ENCODE measurements around the gene EPN1. TPM values are rescaled to one million over a fixed set of nuclear protein-coding genes. Genes with fewer than 3 reads are reported as not detected.

The EPN1 gene
- total and polyA plus RNA-seq, 2 experiments from 2014 or later: 47.1 to 223 TPM

DNA sequence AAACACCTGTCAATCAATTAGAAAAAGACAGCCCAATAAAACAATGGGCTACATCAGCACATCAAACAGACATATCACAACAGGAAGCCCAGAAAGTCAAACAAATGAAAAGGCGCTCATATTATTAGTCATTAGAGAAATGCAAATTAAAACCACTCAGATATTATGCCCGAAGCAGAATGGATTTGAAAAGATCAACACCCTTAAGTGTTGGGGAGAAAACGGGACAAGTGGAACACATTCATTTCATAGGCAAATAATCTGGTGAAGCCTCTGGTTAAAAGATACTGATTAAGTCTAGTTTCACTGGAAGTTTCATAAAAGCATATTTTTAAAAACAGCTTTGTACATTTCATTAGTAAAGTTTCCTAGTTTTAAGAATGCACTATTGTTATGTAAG is 45.8 kb downstream of the EPN1 start:
- no peaks in the 10 kb centered on the region for H3K4me1 Mint-ChIP-seq
- Histone ChIP-seq H3K9me2 (ENCODE audit: insufficient read depth) (no peaks in the 10 kb centered on the region), H3K4me3 (no peak overlapping the region), H3K79me2 (replicated peaks; ENCODE audit: insufficient read depth) (no peaks in the 10 kb centered on the region), H3K27ac (ENCODE audit: low read depth) (no peak overlapping the region), H2AFZ (no peak overlapping the region), H3F3A (replicated peaks; ENCODE audit: low read depth) (no peaks in the 10 kb centered on the region), H3K4me2 (no peak overlapping the region), H3K36me3 (ENCODE audit: insufficient read depth) (no peaks in the 10 kb centered on the region; the same call in 1 of the 2 replicates), H3K4me1 (ENCODE audit: insufficient read depth) (no peaks in the 10 kb centered on the region), H3K27me3 (ENCODE audit: insufficient read depth) (no peaks in the 10 kb centered on the region), H4K20me1 (replicated peaks; ENCODE audit: insufficient read depth) (no peaks in the 10 kb centered on the region)
- ATAC-seq (no peak), DNase-seq (ENCODE audit: low spot score) (no peak)
- no peak overlapping the region for H3K4me3 Mint-ChIP-seq
- no peak overlapping the region for H3K27ac Mint-ChIP-seq
- peaks cover 94% of the 10 kb centered on the region for H3K9me3 Mint-ChIP-seq
- peaks cover 3% of the 10 kb centered on the region for H3K27me3 Mint-ChIP-seq (ENCODE audit: insufficient read depth, low read depth, poor library complexity)
- H3K36me3 Mint-ChIP-seq (ENCODE audit: low read depth): peaks cover 47% of the 10 kb centered on the region
- TF ChIP-seq, protein P1, sequence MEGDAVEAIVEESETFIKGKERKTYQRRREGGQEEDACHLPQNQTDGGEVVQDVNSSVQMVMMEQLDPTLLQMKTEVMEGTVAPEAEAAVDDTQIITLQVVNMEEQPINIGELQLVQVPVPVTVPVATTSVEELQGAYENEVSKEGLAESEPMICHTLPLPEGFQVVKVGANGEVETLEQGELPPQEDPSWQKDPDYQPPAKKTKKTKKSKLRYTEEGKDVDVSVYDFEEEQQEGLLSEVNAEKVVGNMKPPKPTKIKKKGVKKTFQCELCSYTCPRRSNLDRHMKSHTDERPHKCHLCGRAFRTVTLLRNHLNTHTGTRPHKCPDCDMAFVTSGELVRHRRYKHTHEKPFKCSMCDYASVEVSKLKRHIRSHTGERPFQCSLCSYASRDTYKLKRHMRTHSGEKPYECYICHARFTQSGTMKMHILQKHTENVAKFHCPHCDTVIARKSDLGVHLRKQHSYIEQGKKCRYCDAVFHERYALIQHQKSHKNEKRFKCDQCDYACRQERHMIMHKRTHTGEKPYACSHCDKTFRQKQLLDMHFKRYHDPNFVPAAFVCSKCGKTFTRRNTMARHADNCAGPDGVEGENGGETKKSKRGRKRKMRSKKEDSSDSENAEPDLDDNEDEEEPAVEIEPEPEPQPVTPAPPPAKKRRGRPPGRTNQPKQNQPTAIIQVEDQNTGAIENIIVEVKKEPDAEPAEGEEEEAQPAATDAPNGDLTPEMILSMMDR (conservative IDR thresholded peaks at IDR 0.05; ENCODE audit: low read depth in 2 of 2): no peak
- TF ChIP-seq EZH2 (IDR thresholded peaks at IDR 0.05; ENCODE audit: low read depth, unreplicated experiment) (no peak), POLR2AphosphoS5 (IDR thresholded peaks at IDR 0.05; ENCODE audit: low read depth) (no peak), ZNF331 (CRISPR knock-in tag; IDR thresholded peaks at IDR 0.05; ENCODE audit: low read depth) (no peak), ZNF114 (CRISPR knock-in tag; IDR thresholded peaks at IDR 0.05) (no peak), CREB1 (CRISPR knock-in tag; IDR thresholded peaks at IDR 0.05; ENCODE audit: low read depth) (no peak), EZH2phosphoT487 (IDR thresholded peaks at IDR 0.05; ENCODE audit: unreplicated experiment) (no peak), JUNB (IDR thresholded peaks at IDR 0.05; ENCODE audit: unreplicated experiment) (no peak), NANOG (IDR thresholded peaks at IDR 0.05; ENCODE audit: borderline replicate concordance) (no peak)
- TF ChIP-seq, protein P2, sequence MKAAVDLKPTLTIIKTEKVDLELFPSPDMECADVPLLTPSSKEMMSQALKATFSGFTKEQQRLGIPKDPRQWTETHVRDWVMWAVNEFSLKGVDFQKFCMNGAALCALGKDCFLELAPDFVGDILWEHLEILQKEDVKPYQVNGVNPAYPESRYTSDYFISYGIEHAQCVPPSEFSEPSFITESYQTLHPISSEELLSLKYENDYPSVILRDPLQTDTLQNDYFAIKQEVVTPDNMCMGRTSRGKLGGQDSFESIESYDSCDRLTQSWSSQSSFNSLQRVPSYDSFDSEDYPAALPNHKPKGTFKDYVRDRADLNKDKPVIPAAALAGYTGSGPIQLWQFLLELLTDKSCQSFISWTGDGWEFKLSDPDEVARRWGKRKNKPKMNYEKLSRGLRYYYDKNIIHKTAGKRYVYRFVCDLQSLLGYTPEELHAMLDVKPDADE (IDR thresholded peaks at IDR 0.05): no peak
- TF ChIP-seq, protein P3, sequence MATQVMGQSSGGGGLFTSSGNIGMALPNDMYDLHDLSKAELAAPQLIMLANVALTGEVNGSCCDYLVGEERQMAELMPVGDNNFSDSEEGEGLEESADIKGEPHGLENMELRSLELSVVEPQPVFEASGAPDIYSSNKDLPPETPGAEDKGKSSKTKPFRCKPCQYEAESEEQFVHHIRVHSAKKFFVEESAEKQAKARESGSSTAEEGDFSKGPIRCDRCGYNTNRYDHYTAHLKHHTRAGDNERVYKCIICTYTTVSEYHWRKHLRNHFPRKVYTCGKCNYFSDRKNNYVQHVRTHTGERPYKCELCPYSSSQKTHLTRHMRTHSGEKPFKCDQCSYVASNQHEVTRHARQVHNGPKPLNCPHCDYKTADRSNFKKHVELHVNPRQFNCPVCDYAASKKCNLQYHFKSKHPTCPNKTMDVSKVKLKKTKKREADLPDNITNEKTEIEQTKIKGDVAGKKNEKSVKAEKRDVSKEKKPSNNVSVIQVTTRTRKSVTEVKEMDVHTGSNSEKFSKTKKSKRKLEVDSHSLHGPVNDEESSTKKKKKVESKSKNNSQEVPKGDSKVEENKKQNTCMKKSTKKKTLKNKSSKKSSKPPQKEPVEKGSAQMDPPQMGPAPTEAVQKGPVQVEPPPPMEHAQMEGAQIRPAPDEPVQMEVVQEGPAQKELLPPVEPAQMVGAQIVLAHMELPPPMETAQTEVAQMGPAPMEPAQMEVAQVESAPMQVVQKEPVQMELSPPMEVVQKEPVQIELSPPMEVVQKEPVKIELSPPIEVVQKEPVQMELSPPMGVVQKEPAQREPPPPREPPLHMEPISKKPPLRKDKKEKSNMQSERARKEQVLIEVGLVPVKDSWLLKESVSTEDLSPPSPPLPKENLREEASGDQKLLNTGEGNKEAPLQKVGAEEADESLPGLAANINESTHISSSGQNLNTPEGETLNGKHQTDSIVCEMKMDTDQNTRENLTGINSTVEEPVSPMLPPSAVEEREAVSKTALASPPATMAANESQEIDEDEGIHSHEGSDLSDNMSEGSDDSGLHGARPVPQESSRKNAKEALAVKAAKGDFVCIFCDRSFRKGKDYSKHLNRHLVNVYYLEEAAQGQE (IDR thresholded peaks at IDR 0.05; ENCODE audit: unreplicated experiment): no peak

Data from GM23338 (cell line).